Measurements from ENCODE around the gene ARHGAP1. TPM values are rescaled to one million over a fixed set of nuclear protein-coding genes. Genes with fewer than 3 reads are reported as not detected.

Gene ARHGAP1
- total RNA-seq, 4 donors from 2014 or later, result 73.1 to 139 (median 92.3) TPM

DNA sequence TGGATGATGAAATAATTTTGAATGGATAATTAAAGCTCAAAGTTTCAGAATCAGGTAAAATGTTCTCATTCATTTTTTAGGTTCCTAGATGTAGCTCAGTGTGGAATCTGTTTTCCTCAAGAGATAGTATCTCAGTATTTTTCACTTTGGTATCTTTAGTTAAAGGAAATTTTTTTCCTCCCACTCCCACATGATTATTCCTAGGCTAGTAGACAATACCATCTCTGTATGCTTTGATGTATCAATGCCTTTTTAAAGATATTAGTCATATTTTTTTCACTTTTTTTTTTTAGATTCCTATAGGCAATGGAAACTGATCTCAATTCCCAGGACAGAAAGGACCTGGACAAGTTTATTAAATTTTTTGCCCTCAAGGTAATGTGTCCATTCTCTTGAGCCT, 56.4 kb downstream of the ARHGAP1 start:
- TF ChIP-seq POLR2A (IDR thresholded peaks at IDR 0.05; ENCODE audit: low read depth) (no peak), POLR2AphosphoS5 (IDR thresholded peaks at IDR 0.05) (no peak), CTCF (IDR thresholded peaks at IDR 0.05) (no peak), EP300 (IDR thresholded peaks at IDR 0.05) (no peak)
- peaks cover 10 to 17% (median 12%) of the 10 kb centered on the region in 4 donors for H3K4me1 ChIP-seq
- no peaks in the 10 kb centered on the region for H3K27me3 ChIP-seq
- no peak for DNase-seq (ENCODE audit: extremely low spot score)
- H3K27ac ChIP-seq (replicated peaks in 1 of 4), result no peak overlapping the region
- H3K36me3 ChIP-seq, result peaks cover 22 to 69% (median 48%) of the 10 kb centered on the region in 4 donors
- H3K9me3 ChIP-seq, result no peaks in the 10 kb centered on the region
- H3K4me3 ChIP-seq, result no peak overlapping the region
- intact Hi-C loops (cut with DNase I), result no loop called here

- Histone ChIP-seq H3K4me3 (no peak overlapping the region), H3K27ac (replicated peaks in 1 of 4) (no peak overlapping the region), H3K9me3 (no peaks in the 10 kb centered on the region), H3K27me3 (no peaks in the 10 kb centered on the region), H3K4me1 (peaks cover 8 to 12% (median 10%) of the 10 kb centered on the region in 4 donors), H3K36me3 (peaks cover 22 to 66% (median 50%) of the 10 kb centered on the region in 4 donors)
- intact Hi-C loops (cut with DNase I), result no loop called here
- 99% methylated on average over 3 of the region's 3 CpGs for WGBS
- no peak for DNase-seq (ENCODE audit: extremely low spot score)
- TF ChIP-seq POLR2A (IDR thresholded peaks at IDR 0.05; ENCODE audit: low read depth) (no peak), CTCF (IDR thresholded peaks at IDR 0.05) (no peak), POLR2AphosphoS5 (IDR thresholded peaks at IDR 0.05) (no peak), EP300 (IDR thresholded peaks at IDR 0.05) (no peak)
Measured at GRCh38 chr11:46643531-46643930, 56.9 kb downstream of the ARHGAP1 start.

- 91% methylated on average over 8 of the region's 8 CpGs for WGBS
- no peak for TF ChIP-seq EP300 (IDR thresholded peaks at IDR 0.05)
- no peak for TF ChIP-seq POLR2AphosphoS5 (IDR thresholded peaks at IDR 0.05)
- no peak for TF ChIP-seq CTCF (IDR thresholded peaks at IDR 0.05)
- no peak for TF ChIP-seq POLR2A (IDR thresholded peaks at IDR 0.05; ENCODE audit: low read depth)
- no peaks in the 10 kb centered on the region for H3K27me3 ChIP-seq
- peaks cover 23 to 66% (median 44%) of the 10 kb centered on the region in 4 donors for H3K36me3 ChIP-seq
- H3K27ac ChIP-seq (replicated peaks in 1 of 4), result no peak overlapping the region
- peaks cover under 1 to 5% (median 4%) of the 10 kb centered on the region in 4 donors for H3K4me1 ChIP-seq
- H3K4me3 ChIP-seq, result no peak overlapping the region
- no peaks in the 10 kb centered on the region for H3K9me3 ChIP-seq
- intact Hi-C loops (cut with DNase I), result no loop called here
- DNase-seq (ENCODE audit: extremely low spot score), result no peak
Measured at GRCh38 chr11:46642627-46643335, 57.6 kb downstream of the ARHGAP1 start.

GRCh38 chr11:46641639-46642038, 58.8 kb downstream of the ARHGAP1 start:
- TF ChIP-seq EP300 (IDR thresholded peaks at IDR 0.05), result no peak
- no peak for TF ChIP-seq POLR2AphosphoS5 (IDR thresholded peaks at IDR 0.05)
- no peak for TF ChIP-seq POLR2A (IDR thresholded peaks at IDR 0.05; ENCODE audit: low read depth)
- TF ChIP-seq CTCF (IDR thresholded peaks at IDR 0.05), result no peak
- no peak for DNase-seq (ENCODE audit: extremely low spot score)
- no peak overlapping the region for H3K4me3 ChIP-seq
- no peaks in the 10 kb centered on the region for H3K9me3 ChIP-seq
- no peak overlapping the region for H3K27ac ChIP-seq (replicated peaks in 1 of 4)
- peaks cover 12 to 56% (median 37%) of the 10 kb centered on the region in 4 donors for H3K36me3 ChIP-seq
- intact Hi-C loops (cut with DNase I), result no loop called here
- H3K27me3 ChIP-seq, result no peaks in the 10 kb centered on the region
- WGBS, result 98% methylated on average over 3 of the region's 3 CpGs
- H3K4me1 ChIP-seq, result no peaks in the 10 kb centered on the region
